HG02943 (cell line): Measurements from ENCODE around the gene PIK3C3.
"Not testable (repeated sequence)": the region's sequence is repeated elsewhere in the genome, so short reads cannot be mapped to it uniquely, and the experiment has no call there.

ENCODE experiments used
- ATAC-seq: cut with Tn5 transposase; IDR thresholded peaks from one replicate; pipeline ENCODE4 v1.9.1; 2021; ENCODE audit warnings: mild to moderate bottlenecking, low read depth, moderate library complexity; ENCODE audit not compliant: unreplicated experiment

PIK3C3 gene

GRCh38 chr18:42067518-42067917 is 112.5 kb downstream of the PIK3C3 start:
- ATAC-seq: no peak

DNA sequence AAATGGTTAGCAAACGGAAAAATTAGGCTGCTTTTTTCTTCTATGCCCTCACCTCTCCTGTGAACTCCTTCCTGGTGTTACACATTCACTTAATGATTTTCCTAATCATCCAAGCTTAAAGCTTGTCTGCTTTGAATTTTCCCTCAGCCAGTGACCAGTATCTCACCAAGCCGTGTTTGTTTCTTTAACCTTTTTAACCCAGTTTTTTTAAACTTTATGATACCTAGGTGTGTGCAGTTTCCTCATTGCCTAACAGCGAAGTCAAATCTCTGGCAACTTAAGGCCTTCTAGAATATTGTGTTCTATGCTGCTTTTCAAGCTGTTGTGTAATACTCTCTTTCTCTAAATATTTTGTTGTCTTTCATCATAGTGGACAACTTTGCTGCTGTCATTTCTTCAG is 113.0 kb downstream of the PIK3C3 start:
- no peak for ATAC-seq

DNA sequence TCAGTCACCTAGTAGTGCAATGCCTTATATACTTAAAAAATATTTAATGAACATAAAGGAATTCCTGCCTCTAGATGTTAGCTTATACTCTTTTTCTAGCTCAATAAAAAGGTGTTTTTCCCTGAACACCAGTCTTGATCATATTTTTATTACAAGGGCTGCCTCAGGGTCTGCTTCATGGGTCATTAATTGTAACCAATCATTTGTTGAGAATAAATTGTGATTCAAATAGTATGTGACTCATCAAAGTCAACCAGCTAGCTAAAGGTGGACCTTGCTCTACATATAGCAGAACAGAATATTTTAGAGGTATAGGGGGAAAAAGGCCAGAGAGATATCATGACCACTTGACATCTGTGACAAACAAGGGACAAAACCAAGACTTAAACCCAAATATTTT is 114.0 kb downstream of the PIK3C3 start:
- no peak for ATAC-seq

DNA sequence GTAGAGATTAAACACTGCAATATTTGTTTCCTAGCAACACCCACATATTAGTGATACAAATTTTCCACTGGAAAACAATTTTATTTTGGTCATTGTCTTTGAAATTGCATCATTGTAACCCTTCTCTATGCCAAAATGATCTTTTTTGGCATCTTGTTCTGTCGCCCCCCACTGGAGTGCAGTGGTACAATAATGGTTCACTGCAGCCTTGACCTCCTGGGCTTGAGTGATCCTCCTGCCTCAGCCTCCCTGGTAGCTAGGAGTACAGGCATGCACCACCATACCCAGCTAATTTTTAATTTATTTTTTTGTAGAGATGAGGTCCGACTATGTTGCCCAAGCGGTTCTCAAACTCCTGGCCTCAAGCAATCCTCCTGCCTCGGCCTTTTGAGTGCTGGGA is 117.4 kb downstream of the PIK3C3 start:
- no peak for ATAC-seq

DNA sequence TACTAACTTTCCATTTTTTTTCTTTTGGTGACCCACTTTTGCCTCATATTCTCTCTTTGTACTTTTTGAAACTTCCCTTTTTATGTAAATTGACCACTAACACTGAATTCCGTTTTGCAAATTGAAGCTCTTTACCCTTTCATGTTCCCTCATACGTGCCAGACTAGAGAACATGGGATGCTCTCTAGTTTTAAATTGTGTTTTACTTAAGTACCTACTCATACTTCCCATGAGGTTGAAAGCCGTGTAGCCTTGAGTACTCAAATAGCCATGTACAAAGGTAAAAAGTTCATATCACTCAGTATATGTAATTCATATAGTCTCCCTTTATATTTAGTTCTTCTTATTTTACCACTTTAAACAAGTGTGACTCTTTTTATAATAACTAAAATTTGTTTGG is 119.7 kb downstream of the PIK3C3 start:
- ATAC-seq: no peak

GRCh38 chr18:42078711-42079110 is 123.7 kb downstream of the PIK3C3 start:
- ATAC-seq: no peak

DNA sequence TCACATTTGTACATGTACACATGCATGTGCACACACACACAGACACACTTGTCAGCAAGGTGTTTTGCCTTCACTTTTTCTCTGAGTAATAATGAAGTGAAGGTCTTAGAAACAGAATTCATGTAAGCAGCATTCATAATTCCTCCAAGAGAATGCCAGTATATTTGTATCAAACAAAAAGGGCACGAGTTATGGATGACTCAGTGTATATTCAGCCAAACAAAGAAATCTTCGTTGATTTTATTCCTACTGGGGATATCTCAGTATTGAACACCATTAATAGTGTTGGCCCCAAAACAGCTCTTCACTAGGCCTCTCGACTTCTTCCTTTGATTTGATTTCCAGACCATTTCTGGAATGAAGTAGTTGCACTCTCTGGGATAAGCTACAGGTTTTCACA is 125.3 kb downstream of the PIK3C3 start:
- no peak for ATAC-seq

- no peak for ATAC-seq
Observed at GRCh38 chr18:42082415-42083234, 127.6 kb downstream of the PIK3C3 start.

DNA sequence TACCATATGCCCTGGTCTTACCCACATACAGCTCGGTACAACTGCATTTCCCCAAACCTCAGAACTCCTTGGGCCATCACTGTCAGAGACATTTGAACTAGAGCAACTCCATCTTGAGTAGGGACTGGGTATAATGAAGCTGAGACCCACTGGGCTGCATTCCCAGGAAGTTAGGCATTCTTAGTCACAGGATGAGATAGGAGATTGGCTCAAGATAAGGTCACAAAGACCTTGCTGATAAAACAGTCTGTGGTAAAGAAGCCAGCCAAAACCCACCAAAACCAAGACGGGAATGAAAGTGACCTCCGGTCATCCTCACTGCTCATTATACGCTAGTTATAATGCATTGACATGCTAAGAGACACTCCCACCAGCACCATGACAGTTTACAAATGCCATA is 131.3 kb downstream of the PIK3C3 start:
- ATAC-seq: no peak

DNA sequence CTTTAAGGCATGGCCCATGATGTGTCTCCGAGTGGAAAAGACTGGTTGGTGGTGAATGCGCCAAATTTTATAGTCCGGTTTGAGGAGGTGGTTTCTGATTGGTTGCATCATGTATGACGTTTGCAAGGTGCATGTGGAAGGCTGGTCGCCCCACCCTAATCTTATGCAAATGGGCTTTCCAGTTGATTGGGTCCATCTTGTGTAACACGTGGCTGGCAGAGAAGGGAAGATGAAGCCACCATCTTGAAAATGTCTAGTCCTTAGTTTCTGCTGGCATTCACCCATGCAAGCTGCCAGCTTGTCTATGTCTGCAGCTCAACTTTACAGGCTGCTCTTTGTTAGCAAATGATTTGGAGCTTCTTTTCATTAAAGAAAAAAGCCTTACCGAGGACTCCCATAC is 132.2 kb downstream of the PIK3C3 start:
- no peak for ATAC-seq

DNA sequence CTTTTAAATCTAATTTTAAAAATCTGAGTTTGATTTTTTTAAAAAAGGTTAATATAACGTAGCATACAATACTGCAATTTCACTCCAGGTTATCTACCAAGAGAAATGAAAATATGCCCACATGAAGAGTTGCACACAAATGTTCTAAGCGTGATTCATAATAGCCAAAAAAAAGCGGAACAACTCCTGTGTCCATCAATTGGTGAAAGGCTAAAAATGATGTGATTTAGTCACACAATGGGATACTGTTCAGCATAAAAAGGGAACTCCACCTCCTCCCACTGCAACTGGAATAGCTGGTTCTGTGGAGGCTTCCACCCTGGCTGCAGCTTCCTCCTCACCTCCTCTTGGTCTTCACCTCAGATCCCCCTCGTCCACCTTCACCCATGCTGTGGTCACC is 132.8 kb downstream of the PIK3C3 start:
- ATAC-seq: no peak

GRCh38 chr18:42092848-42093247 is 137.8 kb downstream of the PIK3C3 start:
- ATAC-seq: no peak

- ATAC-seq: no peak
Observed at GRCh38 chr18:42094875-42095274, 139.8 kb downstream of the PIK3C3 start.

DNA sequence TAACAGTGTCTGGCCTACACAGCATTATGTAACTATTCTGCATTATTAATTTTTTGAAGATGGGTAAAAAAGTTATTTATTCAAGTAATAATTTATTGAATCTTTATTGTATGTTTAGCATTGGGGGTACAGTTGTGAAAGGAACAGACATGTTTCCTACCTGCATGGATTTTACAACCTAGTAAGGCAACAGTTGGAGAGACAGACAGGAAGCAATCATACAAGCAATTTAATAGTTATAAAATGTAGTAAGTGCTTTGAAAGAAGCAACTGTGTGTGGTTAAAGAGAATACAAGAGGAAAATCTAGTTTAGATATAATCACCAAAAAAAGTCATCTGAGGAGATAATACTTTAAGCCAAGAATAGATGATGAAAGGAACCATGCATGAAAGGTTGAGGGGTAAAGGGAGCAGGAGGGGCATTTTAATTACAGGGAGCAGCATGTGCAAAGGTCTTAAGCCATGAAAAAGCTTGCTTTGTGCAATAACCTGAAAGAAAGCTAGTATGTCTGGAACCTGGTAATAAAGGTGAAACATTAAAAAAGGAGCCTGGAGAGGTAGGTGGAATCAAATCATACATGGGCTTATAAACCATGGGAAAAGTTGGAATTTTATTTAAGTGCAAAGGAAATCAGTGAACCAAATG is 140.8 kb downstream of the PIK3C3 start:
- no peak for ATAC-seq

DNA sequence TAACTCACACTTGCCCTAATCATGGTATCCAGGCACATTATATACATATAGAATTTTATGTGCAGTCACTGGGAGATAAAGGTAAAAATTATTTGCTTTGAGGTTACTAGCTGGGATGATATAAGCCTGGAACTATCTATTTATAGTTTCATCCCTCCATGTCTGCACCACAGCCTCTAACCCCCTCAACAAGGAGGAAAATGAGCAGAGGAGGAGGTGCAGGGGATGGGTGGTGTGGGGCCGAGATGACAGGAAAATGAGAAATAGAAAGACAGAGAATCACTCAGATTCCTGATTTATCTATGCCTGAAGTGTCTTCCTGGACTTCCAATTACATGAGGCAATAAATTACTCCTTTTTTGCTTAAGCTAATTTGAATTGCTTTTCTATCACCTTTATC is 145.2 kb downstream of the PIK3C3 start:
- ATAC-seq: no peak

- no peak for ATAC-seq
Observed at GRCh38 chr18:42100911-42101310, 145.9 kb downstream of the PIK3C3 start.

DNA sequence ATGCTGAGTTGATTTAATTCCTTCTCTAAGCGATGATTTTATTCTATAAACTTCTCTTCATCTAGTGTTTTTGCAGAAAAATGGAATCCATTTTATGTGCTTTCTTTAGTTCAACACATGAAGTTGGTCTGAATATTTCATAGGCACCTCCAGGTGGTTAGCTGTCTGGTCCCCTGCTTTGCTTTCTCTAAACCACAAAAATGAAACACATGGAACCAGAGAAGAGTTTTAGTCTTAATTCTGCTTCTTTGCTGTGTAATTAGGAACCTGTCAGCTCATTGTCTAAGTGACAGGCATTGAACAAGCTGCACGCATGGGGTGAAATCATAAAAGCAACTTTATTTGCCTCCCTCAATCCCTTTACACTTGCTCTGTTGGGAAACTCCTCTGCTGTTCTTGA is 150.4 kb downstream of the PIK3C3 start:
- ATAC-seq: no peak

- no peak for ATAC-seq
Observed at GRCh38 chr18:42106784-42107183, 151.8 kb downstream of the PIK3C3 start.

- ATAC-seq: no peak
Observed at GRCh38 chr18:42107287-42107686, 152.3 kb downstream of the PIK3C3 start.

- ATAC-seq: no peak
Observed at GRCh38 chr18:42107691-42108450, 152.8 kb downstream of the PIK3C3 start.

DNA sequence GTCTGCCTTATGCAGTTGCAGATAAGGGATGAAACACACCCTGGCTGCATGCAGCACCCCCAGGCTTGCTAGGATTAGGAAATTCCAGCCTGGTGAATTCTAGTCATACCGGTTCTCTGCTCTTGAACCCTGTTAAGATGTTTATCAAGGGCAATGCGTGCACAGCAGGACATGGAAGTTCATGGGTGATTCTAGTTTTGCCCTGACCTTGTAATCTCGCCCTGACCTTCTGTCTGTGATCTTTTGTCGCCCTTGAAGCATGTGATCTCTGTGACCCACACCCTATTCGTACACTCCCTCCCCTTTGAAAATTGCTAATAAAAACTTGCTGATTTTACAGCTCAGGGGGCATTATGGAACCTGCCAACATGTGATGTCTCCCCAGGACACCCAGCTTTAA is 157.1 kb downstream of the PIK3C3 start:
- not testable (repeated sequence) for ATAC-seq
